Fibroblast of lung (primary cell): Measurements from ENCODE around the gene KIF3A. TPM values are rescaled to one million over a fixed set of nuclear protein-coding genes. Genes with fewer than 3 reads are reported as not detected.

ENCODE experiments used
- DNase-seq, 2 donors: peaks; one replicate each; pipeline versions ENCODE4 v3.0.0 to v3.0.0-alpha.2; 2010; ENCODE audit warnings: low read depth in 2 of 2
- H2AFZ ChIP-seq: 2 replicates; pipeline ENCODE4 v1.5.1; 2012; ENCODE audit warnings: low read length, control low read depth, inconsistent platforms
- H3K27ac ChIP-seq: 2 replicates; pipeline ENCODE4 v1.5.1; 2011; ENCODE audit warnings: low read length, control low read depth; ENCODE audit not compliant: insufficient read depth
- H3K27me3 ChIP-seq: 2 replicates; pipeline ENCODE4 v1.5.1; 2011; ENCODE audit warnings: mild to moderate bottlenecking, low read length; ENCODE audit not compliant: control insufficient read depth, insufficient read depth
- H3K36me3 ChIP-seq: 2 replicates; pipeline ENCODE4 v1.5.1; 2011; ENCODE audit warnings: low read length; ENCODE audit not compliant: control insufficient read depth, insufficient read depth
- H3K4me1 ChIP-seq: 2 replicates; pipeline ENCODE4 v1.5.1; 2011; ENCODE audit warnings: low read length; ENCODE audit not compliant: control insufficient read depth, insufficient read depth; ENCODE audit errors: extremely low read depth
- H3K4me2 ChIP-seq: 2 replicates; pipeline ENCODE4 v1.5.1; 2011; ENCODE audit warnings: low read length, control low read depth; ENCODE audit not compliant: insufficient read depth; ENCODE audit errors: extremely low read depth
- H3K4me3 ChIP-seq, 4 experiments: fragments of 200-600 bp in 1 of 4; sonication (generic) in 1 of 4; replicated peaks in 1 of 4; 2 replicates each; pipeline ENCODE4 v1.5.1; 2011 to 2016; ENCODE audit warnings: low read length in 4 of 4, low read depth in 3 of 4, mild to moderate bottlenecking in 3 of 4, control low read depth in 2 of 4, inconsistent platforms in 1 of 4, mixed read lengths in 1 of 4; ENCODE audit not compliant: insufficient read depth in 1 of 4; ENCODE audit errors: control extremely low read depth in 1 of 4
- H3K79me2 ChIP-seq: 2 replicates; pipeline ENCODE4 v1.5.1; 2012; ENCODE audit warnings: mild to moderate bottlenecking, low read length, inconsistent platforms; ENCODE audit not compliant: control insufficient read depth, insufficient read depth
- H3K9ac ChIP-seq: 2 replicates; pipeline ENCODE4 v1.5.1; 2011; ENCODE audit warnings: mild to moderate bottlenecking, low read length, control low read depth; ENCODE audit not compliant: insufficient read depth
- H3K9me3 ChIP-seq: 2 replicates; pipeline ENCODE4 v1.5.1; 2012; ENCODE audit warnings: low read depth, low read length; ENCODE audit not compliant: control insufficient read depth, insufficient read depth
- H4K20me1 ChIP-seq: 2 replicates; pipeline ENCODE4 v1.5.1; 2011; ENCODE audit warnings: low read length; ENCODE audit not compliant: control insufficient read depth, insufficient read depth; ENCODE audit errors: extremely low read depth
- CTCF ChIP-seq, 2 donors: IDR thresholded peaks in 1 of 2; conservative IDR thresholded peaks in 1 of 2; 1 replicate in 1 of 2; 2 replicates in 1 of 2; pipeline ENCODE4 v1.5.1; 2011 to 2012; ENCODE audit warnings: low read length in 2 of 2, control low read depth in 1 of 2, inconsistent platforms in 1 of 2, low read depth in 1 of 2, mild to moderate bottlenecking in 1 of 2
- EZH2 ChIP-seq: IDR thresholded peaks from 2 replicates; pipeline ENCODE4 v1.5.1; 2012; ENCODE audit warnings: low read length, control low read depth, mild to moderate bottlenecking; ENCODE audit errors: missing control alignments
- polyA plus RNA-seq, 2 donors: library from polyadenylated mRNA; depleted of rRNA in 1 of 2; stranded (reverse) in 1 of 2; unstranded in 1 of 2; fragments of >200 nt; gene quantifications; 2 replicates each; pipeline ENCODE4 v1.2.1, GENCODE V29; 2011 to 2012; ENCODE audit warnings: missing spikeins in 1 of 2
- total RNA-seq: library from RNA; depleted of rRNA; stranded (reverse); fragments of >200 nt; gene quantifications from 2 replicates; pipeline ENCODE4 v1.2.1, GENCODE V29; 2014

The KIF3A gene
- total and polyA plus RNA-seq, 2 donors (not counting 1 experiment from before 2014, with no cell fraction given) = 8.8 to 11.2 TPM

GRCh38 chr5:132668706-132669454, 68.5 kb downstream of the KIF3A start:
- no peak for DNase-seq

GRCh38 chr5:132667761-132668705, 69.3 kb downstream of the KIF3A start:
- Histone ChIP-seq H3K27me3 (no peaks in the 10 kb centered on the region), H3K27ac (no peak overlapping the region), H3K4me1 (peaks cover 2% of the 10 kb centered on the region), H4K20me1 (no peaks in the 10 kb centered on the region), H3K36me3 (no peaks in the 10 kb centered on the region), H3K79me2 (no peaks in the 10 kb centered on the region), H3K9me3 (no peaks in the 10 kb centered on the region), H3K4me3 (no peak overlapping the region), H3K4me2 (no peak overlapping the region), H2AFZ (no peak overlapping the region), H3K9ac (no peak overlapping the region)
- no peak for DNase-seq
- no peak for TF ChIP-seq EZH2
- no peak for TF ChIP-seq CTCF (conservative IDR thresholded peaks at IDR 0.05 in 1 of 2, IDR thresholded peaks at IDR 0.05 in 1 of 2; ENCODE audit: low read depth in 1 of 2, low read length in 2 of 2)

More at GRCh38 chr5:132668706-132669454, 68.5 kb downstream of the KIF3A start:
- Histone ChIP-seq H3K36me3 (no peaks in the 10 kb centered on the region), H3K4me2 (no peak overlapping the region), H3K27ac (no peak overlapping the region), H2AFZ (no peak overlapping the region), H3K4me1 (peaks cover 2% of the 10 kb centered on the region), H3K9ac (no peak overlapping the region), H3K4me3 (no peak overlapping the region), H3K79me2 (no peaks in the 10 kb centered on the region), H3K9me3 (no peaks in the 10 kb centered on the region), H4K20me1 (no peaks in the 10 kb centered on the region), H3K27me3 (no peaks in the 10 kb centered on the region)
- TF ChIP-seq EZH2 (no peak), CTCF (conservative IDR thresholded peaks at IDR 0.05 in 1 of 2, IDR thresholded peaks at IDR 0.05 in 1 of 2; ENCODE audit: low read depth in 1 of 2, low read length in 2 of 2) (no peak)

- H3K9me3 ChIP-seq = no peaks in the 10 kb centered on the region
- no peak overlapping the region for H3K4me3 ChIP-seq
- no peak overlapping the region for H2AFZ ChIP-seq
- TF ChIP-seq EZH2 = no peak
- no peak for TF ChIP-seq CTCF (conservative IDR thresholded peaks at IDR 0.05 in 1 of 2, IDR thresholded peaks at IDR 0.05 in 1 of 2; ENCODE audit: low read depth in 1 of 2, low read length in 2 of 2)
- H3K79me2 ChIP-seq = no peaks in the 10 kb centered on the region
- H3K36me3 ChIP-seq = no peaks in the 10 kb centered on the region
- no peak overlapping the region for H3K27ac ChIP-seq
- H4K20me1 ChIP-seq = no peaks in the 10 kb centered on the region
- H3K4me2 ChIP-seq = no peak overlapping the region
- no peak overlapping the region for H3K9ac ChIP-seq
- no peaks in the 10 kb centered on the region for H3K27me3 ChIP-seq
- H3K4me1 ChIP-seq = peaks cover 2% of the 10 kb centered on the region
- no peak for DNase-seq
Observed at GRCh38 chr5:132667309-132667708, 70.0 kb downstream of the KIF3A start.
